Measurements from ENCODE around the gene LRP6. TPM values are rescaled to one million over a fixed set of nuclear protein-coding genes. Genes with fewer than 3 reads are reported as not detected.

The LRP6 gene
- total and polyA plus RNA-seq, 2 experiments from 2014 or later = 17.5 to 42.4 TPM

GRCh38 chr12:12224240-12224940 is 42.5 kb downstream of the LRP6 start:
- Histone ChIP-seq H3K4me1 (ENCODE audit: insufficient read depth) (peaks cover 7% of the 10 kb centered on the region), H3K36me3 (replicated peaks; ENCODE audit: insufficient read depth, low read depth) (no peaks in the 10 kb centered on the region), H3K27ac (no peak overlapping the region), H3K27me3 (no peaks in the 10 kb centered on the region), H3K4me2 (no peak overlapping the region), H4K20me1 (ENCODE audit: insufficient read depth, poor library complexity, severe bottlenecking) (peaks cover 62% of the 10 kb centered on the region), H3K9me2 (replicated peaks; ENCODE audit: insufficient read depth) (no peaks in the 10 kb centered on the region), H2AFZ (no peak overlapping the region), H3K79me2 (peaks cover 100% of the 10 kb centered on the region), H3K4me3 (no peak overlapping the region), H3K9me3 (ENCODE audit: low read depth) (no peaks in the 10 kb centered on the region)
- no peak for DNase-seq (ENCODE audit: low spot score)
- no peak for TF ChIP-seq EZH2 (IDR thresholded peaks at IDR 0.05; ENCODE audit: borderline replicate concordance)
- TF ChIP-seq EZH2phosphoT487 (IDR thresholded peaks at IDR 0.05; ENCODE audit: low read depth, severe bottlenecking, unreplicated experiment) = no peak
- no peak for TF ChIP-seq CTCF (IDR thresholded peaks at IDR 0.05; ENCODE audit: poor library complexity)
- WGBS (ENCODE audit: low lambda C conversion rate, missing lambda C conversion rate) = 82% methylated on average over 2 of the region's 2 CpGs

- 76% methylated on average over 2 of the region's 2 CpGs for WGBS (ENCODE audit: low lambda C conversion rate, missing lambda C conversion rate)
- Histone ChIP-seq H3K27me3 (no peaks in the 10 kb centered on the region), H3K27ac (no peak overlapping the region), H3K4me3 (no peak overlapping the region), H3K9me2 (replicated peaks; ENCODE audit: insufficient read depth) (no peaks in the 10 kb centered on the region), H4K20me1 (ENCODE audit: insufficient read depth, poor library complexity, severe bottlenecking) (peaks cover 62% of the 10 kb centered on the region), H2AFZ (no peak overlapping the region), H3K4me2 (peak overlapping the region; percentile 26), H3K36me3 (replicated peaks; ENCODE audit: insufficient read depth, low read depth) (no peaks in the 10 kb centered on the region), H3K4me1 (ENCODE audit: insufficient read depth) (peaks cover 10% of the 10 kb centered on the region), H3K9me3 (ENCODE audit: low read depth) (no peaks in the 10 kb centered on the region), H3K79me2 (peaks cover 100% of the 10 kb centered on the region)
- no peak for TF ChIP-seq EZH2phosphoT487 (IDR thresholded peaks at IDR 0.05; ENCODE audit: low read depth, severe bottlenecking, unreplicated experiment)
- no peak for TF ChIP-seq EZH2 (IDR thresholded peaks at IDR 0.05; ENCODE audit: borderline replicate concordance)
- TF ChIP-seq CTCF (IDR thresholded peaks at IDR 0.05; ENCODE audit: poor library complexity) = no peak
- DNase-seq (ENCODE audit: low spot score) = no peak
Observed at GRCh38 chr12:12221560-12221959, 45.3 kb downstream of the LRP6 start.

- H3K4me3 ChIP-seq = no peak overlapping the region
- no peak overlapping the region for H3K4me2 ChIP-seq
- peaks cover 61% of the 10 kb centered on the region for H4K20me1 ChIP-seq (ENCODE audit: insufficient read depth, poor library complexity, severe bottlenecking)
- no peaks in the 10 kb centered on the region for H3K9me3 ChIP-seq (ENCODE audit: low read depth)
- H3K79me2 ChIP-seq = peaks cover 98% of the 10 kb centered on the region
- no peaks in the 10 kb centered on the region for H3K36me3 ChIP-seq (replicated peaks; ENCODE audit: insufficient read depth, low read depth)
- TF ChIP-seq EZH2phosphoT487 (IDR thresholded peaks at IDR 0.05; ENCODE audit: low read depth, severe bottlenecking, unreplicated experiment) (no peak), CTCF (IDR thresholded peaks at IDR 0.05; ENCODE audit: poor library complexity) (no peak), EZH2 (IDR thresholded peaks at IDR 0.05; ENCODE audit: borderline replicate concordance) (no peak)
- DNase-seq (ENCODE audit: low spot score) = no peak
- H3K9me2 ChIP-seq (replicated peaks; ENCODE audit: insufficient read depth) = no peaks in the 10 kb centered on the region
- no peak overlapping the region for H2AFZ ChIP-seq
- 81% methylated on average over 9 of the region's 9 CpGs for WGBS (ENCODE audit: low lambda C conversion rate, missing lambda C conversion rate)
- H3K27me3 ChIP-seq = no peaks in the 10 kb centered on the region
- peaks cover 15% of the 10 kb centered on the region for H3K4me1 ChIP-seq (ENCODE audit: insufficient read depth)
- no peak overlapping the region for H3K27ac ChIP-seq
Observed at GRCh38 chr12:12219664-12220063, 47.2 kb downstream of the LRP6 start.

Data from hepatocyte (in vitro differentiated cells).